Motor neuron (in vitro differentiated cells): ENCODE data around the gene APOBEC3A. TPM values are rescaled to one million over a fixed set of nuclear protein-coding genes. Genes with fewer than 3 reads are reported as not detected.

Experiments
- ATAC-seq, 8 experiments: fragments of 200-7000 bp; cut with Tn5 transposase; replicated peaks in 6 of 8; 2 replicates each; pipeline ENCODE4 v1.8.0; 2021; ENCODE audit warnings: mild to moderate bottlenecking in 8 of 8, moderate library complexity in 8 of 8
- H3K27ac ChIP-seq, 2 donors: fragments of 250-450 bp; sonication (Bioruptor Pico); 2 replicates each; pipeline ENCODE4 v1.9.0; 2021; ENCODE audit warnings: antibody characterized with exemption in 2 of 2, mild to moderate bottlenecking in 2 of 2, moderate library complexity in 1 of 2
- H3K4me1 ChIP-seq, 2 donors: fragments of 250-450 bp; sonication (Bioruptor Pico); replicated peaks in 1 of 2; 2 replicates each; pipeline ENCODE4 v1.6.1; 2021; ENCODE audit warnings: antibody characterized with exemption in 2 of 2, mild to moderate bottlenecking in 2 of 2, moderate library complexity in 1 of 2
- H3K4me3 ChIP-seq, 5 donors: fragments of 250-450 bp; sonication (Bioruptor Pico); 2 replicates each; pipeline ENCODE4 v1.9.0; 2021; ENCODE audit warnings: antibody characterized with exemption in 5 of 5, mild to moderate bottlenecking in 5 of 5, moderate library complexity in 4 of 5
- WGBS, 10 experiments: fragments of 450-650 bp; shearing (Covaris generic); methylation state at CpG; one replicate each; pipeline ENCODE4 v1.0.0; 2022; 5-methylcytosine and 5-hydroxymethylcytosine counted together
- in situ Hi-C, 9 experiments: fragments of 400-800 bp; cut with MboI; loops; one replicate each; pipeline ENCODE4 v1.15.0; 2021; ENCODE audit warnings: low sequenced_read_pairs in 9 of 9, low pct_unique_long_range_greater_than_20kb in 2 of 9; ENCODE audit not compliant: unreplicated experiment in 9 of 9
- total RNA-seq, 8 experiments: library from RNA; unstranded; fragments of 300-600 nt; gene quantifications; 2 replicates each; pipeline versions ENCODE4 v1.2.3 to v1.2.4, GENCODE V29; 2022

The APOBEC3A gene
- total RNA-seq, 8 experiments from 2014 or later: 0.16 to 0.71 TPM; not detected in 6

- H3K27ac ChIP-seq: no peak overlapping the region
- no peak for ATAC-seq
- WGBS, 10 experiments: 33 to 100% (median 79%) methylated on average over 1 to 4 of the region's 8 CpGs; no CpG with 5 or more reads in 2 of the 10 experiments
- in situ Hi-C loops: no loop called here
- H3K4me3 ChIP-seq: no peak overlapping the region
- H3K4me1 ChIP-seq: peaks cover 0 to 8% of the 10 kb centered on the region in 2 donors
Measured at GRCh38 chr22:38946771-38947170, 10.6 kb upstream of the APOBEC3A start.

GRCh38 chr22:38947321-38948140 is 9.9 kb upstream of the APOBEC3A start:
- ATAC-seq: peak in 4 of 8 experiments; percentile 6 to 27 (median 12)
- Histone ChIP-seq H3K27ac (no peak overlapping the region), H3K4me1 (peaks cover 0 to 8% of the 10 kb centered on the region in 2 donors), H3K4me3 (no peak overlapping the region)
- in situ Hi-C loops: no loop called here
- WGBS, 10 experiments: 0 to 100% (median 70%) methylated on average over 1 to 9 of the region's 14 CpGs; no CpG with 5 or more reads in 3 of the 10 experiments

DNA sequence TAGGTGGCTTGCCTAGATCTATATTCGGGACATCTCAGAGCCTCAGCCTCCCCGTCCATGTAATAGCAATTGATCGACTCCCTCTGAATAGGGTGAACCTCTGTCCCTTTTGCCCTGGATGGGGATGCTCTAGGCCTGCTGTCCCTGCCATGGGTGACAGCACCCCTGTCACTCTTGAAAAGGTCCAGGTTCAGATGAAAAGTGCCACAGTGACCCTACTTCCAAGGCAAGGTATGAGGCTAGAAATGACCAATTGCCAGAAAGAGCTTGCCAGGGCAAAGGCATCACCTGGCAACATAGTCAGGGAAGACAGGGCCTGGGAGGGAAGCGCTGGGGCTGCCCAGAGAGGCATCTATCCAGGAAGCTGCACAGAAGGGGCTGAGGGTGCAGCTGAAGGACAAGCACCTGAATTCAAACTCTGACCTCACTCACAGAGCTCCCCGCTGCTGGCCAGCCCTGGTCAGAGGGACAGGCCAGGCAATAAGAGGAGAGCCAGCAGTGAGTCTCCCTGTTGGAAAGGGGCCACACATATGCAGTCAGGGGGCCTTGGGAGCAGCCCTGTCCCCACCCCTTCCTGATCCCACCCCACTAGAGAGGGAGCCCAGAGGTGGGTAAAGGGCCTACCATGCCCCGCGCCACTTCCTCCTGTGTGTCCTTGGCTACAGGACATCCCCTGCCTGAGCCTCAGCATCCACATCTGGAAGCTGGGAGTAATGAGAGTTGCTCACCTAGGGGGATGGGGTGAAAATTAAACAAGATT is 9.0 kb upstream of the APOBEC3A start:
- 50 to 100% (median 70%) methylated on average over 1 to 3 of the region's 7 CpGs; no CpG with 5 or more reads in 6 of the 10 experiments for WGBS, 10 experiments
- ATAC-seq: no peak
- in situ Hi-C loops: no loop called here
- H3K4me3 ChIP-seq: no peak overlapping the region
- H3K4me1 ChIP-seq: peaks cover 0 to 8% of the 10 kb centered on the region in 2 donors
- no peak overlapping the region for H3K27ac ChIP-seq

- 23 to 78% (median 65%) methylated on average over 1 to 4 of the region's 8 CpGs; no CpG with 5 or more reads in 5 of the 10 experiments for WGBS, 10 experiments
- in situ Hi-C loops: no loop called here
- ATAC-seq: no peak
- H3K4me1 ChIP-seq: peaks cover 0 to 8% of the 10 kb centered on the region in 2 donors
- H3K4me3 ChIP-seq: no peak overlapping the region
- H3K27ac ChIP-seq: no peak overlapping the region
Measured at GRCh38 chr22:38949889-38950405, 7.5 kb upstream of the APOBEC3A start.

GRCh38 chr22:38950527-38951295 is 6.7 kb upstream of the APOBEC3A start:
- in situ Hi-C loops: no loop called here
- no peak overlapping the region for H3K4me3 ChIP-seq
- 6 to 89% (median 83%) methylated on average over 2 to 6 of the region's 13 CpGs; no CpG with 5 or more reads in 4 of the 10 experiments for WGBS, 10 experiments
- H3K4me1 ChIP-seq: peaks cover 0 to 8% of the 10 kb centered on the region in 2 donors
- ATAC-seq: peak in 3 of 8 experiments; percentile 16 to 62 (median 55)
- no peak overlapping the region for H3K27ac ChIP-seq

DNA sequence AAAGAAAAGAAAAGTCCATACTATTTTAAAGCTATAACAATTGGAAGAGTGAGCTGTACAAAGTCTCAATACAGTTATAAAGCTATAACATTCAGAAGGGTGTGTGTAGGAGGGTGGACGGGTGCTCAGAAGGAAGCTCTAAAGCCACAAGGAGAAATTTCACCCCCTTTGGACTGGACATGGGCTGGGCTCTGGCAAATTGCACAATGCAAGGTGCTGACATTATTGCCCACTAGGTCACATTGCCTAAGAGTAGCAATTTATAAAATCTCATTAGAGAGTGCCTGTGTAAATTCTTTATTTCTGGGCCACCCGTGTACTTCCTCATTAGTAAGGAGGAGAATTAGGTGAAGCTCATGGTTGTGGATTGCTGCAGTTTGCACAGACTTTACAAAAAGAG is 5.7 kb upstream of the APOBEC3A start:
- Histone ChIP-seq H3K27ac (no peak overlapping the region), H3K4me3 (no peak overlapping the region), H3K4me1 (peaks cover 0 to 8% of the 10 kb centered on the region in 2 donors)
- in situ Hi-C loops: no loop called here
- WGBS, 10 experiments: 30 to 100% (median 75%) methylated on average over 1 to 2 of the region's 2 CpGs; no CpG with 5 or more reads in 5 of the 10 experiments
- ATAC-seq: no peak

DNA sequence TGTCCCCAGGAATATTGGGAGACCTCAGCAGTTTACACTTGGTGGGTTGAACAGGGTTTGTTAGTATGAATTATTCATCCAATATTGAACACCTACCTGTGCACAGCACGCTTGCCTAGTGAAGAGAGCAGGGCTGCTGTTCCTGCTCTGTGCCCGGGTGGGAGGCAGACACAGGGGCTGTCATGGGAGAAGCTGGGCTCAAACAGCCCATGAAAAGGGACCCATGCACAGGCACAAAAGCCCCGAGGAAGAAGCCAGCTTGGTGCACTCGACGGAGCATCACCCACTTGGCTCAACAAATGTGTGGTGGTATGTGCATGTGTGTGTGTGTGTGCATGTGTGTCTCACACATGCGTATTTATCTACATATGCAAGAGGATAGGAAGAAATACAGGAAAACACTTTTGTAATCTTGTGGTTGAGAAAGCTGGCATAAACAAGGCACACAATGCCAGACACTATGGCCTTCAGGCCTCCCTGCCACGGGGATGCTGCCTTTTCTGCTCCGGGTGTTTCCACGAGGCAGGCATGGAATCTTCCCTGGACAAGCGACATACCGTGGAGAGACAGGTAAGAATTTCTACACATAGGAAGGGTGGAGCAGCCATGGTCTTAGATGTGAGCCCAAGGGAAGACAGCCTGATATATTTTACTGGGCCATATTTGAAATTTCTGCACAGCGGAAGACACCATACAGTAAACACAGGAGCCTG is 5.0 kb upstream of the APOBEC3A start:
- no peak for ATAC-seq
- Histone ChIP-seq H3K27ac (no peak overlapping the region), H3K4me1 (peaks cover 0 to 8% of the 10 kb centered on the region in 2 donors), H3K4me3 (no peak overlapping the region)
- WGBS, 10 experiments: 50 to 93% (median 89%) methylated on average over 2 to 8 of the region's 12 CpGs; no CpG with 5 or more reads in 5 of the 10 experiments
- in situ Hi-C loops: no loop called here

DNA sequence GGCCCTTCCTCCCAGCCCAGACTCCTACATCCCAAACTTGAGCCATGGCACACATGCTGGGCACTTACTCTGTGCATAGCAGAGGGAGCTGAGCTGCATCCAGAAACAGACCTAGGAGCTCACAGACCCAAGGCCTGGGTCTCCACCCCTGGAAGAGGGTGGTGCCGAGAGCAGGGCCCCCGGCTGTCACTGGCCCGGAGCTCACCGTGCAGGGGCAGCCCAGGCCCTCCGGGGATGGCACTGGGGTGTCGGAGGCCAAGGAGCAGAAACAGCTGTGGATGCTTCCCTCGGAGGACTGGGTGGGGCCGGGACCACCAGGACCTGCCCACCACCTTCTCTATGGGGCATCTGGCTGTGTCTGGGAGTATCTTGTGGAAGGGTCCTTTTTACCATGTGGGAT is 4.3 kb upstream of the APOBEC3A start:
- Histone ChIP-seq H3K4me1 (peaks cover 0 to 8% of the 10 kb centered on the region in 2 donors), H3K4me3 (no peak overlapping the region), H3K27ac (no peak overlapping the region)
- 80 to 88% methylated on average over 2 to 6 of the region's 8 CpGs; no CpG with 5 or more reads in 8 of the 10 experiments for WGBS, 10 experiments
- peak in 1 of 8 experiments; percentile 8 for ATAC-seq
- in situ Hi-C loops: no loop called here

GRCh38 chr22:38953577-38954413 is 3.6 kb upstream of the APOBEC3A start:
- Histone ChIP-seq H3K4me3 (no peak overlapping the region), H3K27ac (no peak overlapping the region), H3K4me1 (peaks cover 0 to 8% of the 10 kb centered on the region in 2 donors)
- peak in 5 of 8 experiments; percentile 15 to 90 (median 56) for ATAC-seq
- in situ Hi-C loops: no loop called here
- WGBS, 10 experiments: 20 to 80% (median 43%) methylated on average over 3 to 6 of the region's 15 CpGs; no CpG with 5 or more reads in 7 of the 10 experiments

DNA sequence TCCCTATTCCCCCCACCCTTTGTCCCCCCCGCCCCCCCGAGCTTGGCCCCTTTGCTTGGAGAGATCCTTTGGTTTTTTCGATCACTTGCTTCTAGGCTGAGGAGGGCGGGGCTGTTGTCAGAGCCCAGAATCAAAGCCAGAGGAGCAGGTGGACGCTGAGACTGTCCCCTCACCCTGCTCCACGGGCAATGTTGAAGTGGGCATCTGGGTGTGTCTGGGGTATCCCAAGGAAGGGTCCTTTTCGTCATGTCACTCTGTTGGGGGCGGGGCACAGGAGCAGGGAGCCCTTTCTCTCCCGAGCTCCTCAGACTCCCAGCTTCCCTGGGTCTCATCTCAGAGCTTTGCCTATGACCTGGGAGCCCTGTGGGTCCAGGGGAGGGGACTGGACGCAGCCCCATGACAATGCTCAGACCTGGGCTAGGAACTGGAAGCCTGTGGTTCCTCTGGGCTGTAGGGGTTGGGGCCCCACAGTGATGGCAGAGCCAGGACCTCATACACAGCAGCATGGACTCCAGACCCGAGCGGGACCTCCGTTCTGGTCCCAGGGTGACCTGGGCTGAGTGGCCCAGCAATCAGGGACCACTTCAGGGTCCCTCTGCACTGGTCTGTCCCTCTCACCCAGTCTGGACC is 2.9 kb upstream of the APOBEC3A start:
- no peak for ATAC-seq
- WGBS, 10 experiments: 100% methylated on average over 1 to 3 of the region's 13 CpGs; no CpG with 5 or more reads in 8 of the 10 experiments
- H3K4me3 ChIP-seq: no peak overlapping the region
- no peak overlapping the region for H3K27ac ChIP-seq
- H3K4me1 ChIP-seq: peaks cover 0 to 8% of the 10 kb centered on the region in 2 donors
- in situ Hi-C loops: no loop called here
